ENCODE results near the gene DPEP2.

DNA sequence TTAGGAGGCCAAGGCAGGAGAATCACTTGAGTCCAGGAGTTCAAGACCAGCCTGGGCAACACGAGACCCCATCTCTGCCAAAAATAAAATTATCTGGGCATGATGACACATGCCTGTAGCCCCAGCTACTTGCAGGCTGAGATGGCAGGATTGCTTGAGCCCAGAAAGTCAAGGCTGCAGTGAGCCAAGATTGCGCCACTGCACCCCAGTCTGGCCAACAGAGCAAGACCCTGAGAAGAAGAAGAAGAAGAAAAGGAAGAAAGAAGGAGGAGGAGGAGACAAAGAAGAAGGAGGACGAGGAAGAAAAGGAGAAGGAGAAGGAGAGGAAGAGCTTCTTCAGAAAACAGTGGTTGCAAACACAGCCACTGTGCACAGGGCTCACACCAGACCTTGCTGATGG is 10.6 kb downstream of the DPEP2 start:
- TF ChIP-seq, protein P1, sequence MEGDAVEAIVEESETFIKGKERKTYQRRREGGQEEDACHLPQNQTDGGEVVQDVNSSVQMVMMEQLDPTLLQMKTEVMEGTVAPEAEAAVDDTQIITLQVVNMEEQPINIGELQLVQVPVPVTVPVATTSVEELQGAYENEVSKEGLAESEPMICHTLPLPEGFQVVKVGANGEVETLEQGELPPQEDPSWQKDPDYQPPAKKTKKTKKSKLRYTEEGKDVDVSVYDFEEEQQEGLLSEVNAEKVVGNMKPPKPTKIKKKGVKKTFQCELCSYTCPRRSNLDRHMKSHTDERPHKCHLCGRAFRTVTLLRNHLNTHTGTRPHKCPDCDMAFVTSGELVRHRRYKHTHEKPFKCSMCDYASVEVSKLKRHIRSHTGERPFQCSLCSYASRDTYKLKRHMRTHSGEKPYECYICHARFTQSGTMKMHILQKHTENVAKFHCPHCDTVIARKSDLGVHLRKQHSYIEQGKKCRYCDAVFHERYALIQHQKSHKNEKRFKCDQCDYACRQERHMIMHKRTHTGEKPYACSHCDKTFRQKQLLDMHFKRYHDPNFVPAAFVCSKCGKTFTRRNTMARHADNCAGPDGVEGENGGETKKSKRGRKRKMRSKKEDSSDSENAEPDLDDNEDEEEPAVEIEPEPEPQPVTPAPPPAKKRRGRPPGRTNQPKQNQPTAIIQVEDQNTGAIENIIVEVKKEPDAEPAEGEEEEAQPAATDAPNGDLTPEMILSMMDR (conservative IDR thresholded peaks at IDR 0.05; ENCODE audit: low read depth in 2 of 2): no peak
- TF ChIP-seq POLR2AphosphoS5 (IDR thresholded peaks at IDR 0.05; ENCODE audit: low read depth) (no peak), ETS1 (IDR thresholded peaks at IDR 0.05) (no peak), EZH2 (IDR thresholded peaks at IDR 0.05; ENCODE audit: low read depth, unreplicated experiment) (no peak), EZH2phosphoT487 (IDR thresholded peaks at IDR 0.05; ENCODE audit: unreplicated experiment) (no peak), CREB1 (CRISPR knock-in tag; IDR thresholded peaks at IDR 0.05; ENCODE audit: low read depth) (no peak), REST (IDR thresholded peaks at IDR 0.05; ENCODE audit: unreplicated experiment) (no peak), STAT1 (IDR thresholded peaks at IDR 0.05; ENCODE audit: unreplicated experiment) (no peak)

All from GM23338 (cell line).